ENCODE results near the gene C9orf50.

C9orf50 gene

GRCh38 chr9:129615407-129616285 is 5.3 kb downstream of the C9orf50 start:
- no peaks in the 10 kb centered on the region for H3K36me3 ChIP-seq (ENCODE audit: low read depth)
- H3K27ac ChIP-seq (ENCODE audit: poor library complexity, severe bottlenecking) = no peak overlapping the region
- no peak for DNase-seq (ENCODE audit: low spot score)
- H3K9me3 ChIP-seq (ENCODE audit: severe bottlenecking) = no peaks in the 10 kb centered on the region
- TF ChIP-seq CTCF (IDR thresholded peaks at IDR 0.05; ENCODE audit: poor library complexity, severe bottlenecking) = no peak
- no peaks in the 10 kb centered on the region for H3K27me3 ChIP-seq (ENCODE audit: insufficient read depth, poor library complexity, severe bottlenecking)
- no peaks in the 10 kb centered on the region for H3K4me1 ChIP-seq (ENCODE audit: insufficient read depth, poor library complexity, severe bottlenecking)
- H3K4me3 ChIP-seq (ENCODE audit: severe bottlenecking) = no peak overlapping the region
- ATAC-seq (ENCODE audit: low read depth) = no peak

DNA sequence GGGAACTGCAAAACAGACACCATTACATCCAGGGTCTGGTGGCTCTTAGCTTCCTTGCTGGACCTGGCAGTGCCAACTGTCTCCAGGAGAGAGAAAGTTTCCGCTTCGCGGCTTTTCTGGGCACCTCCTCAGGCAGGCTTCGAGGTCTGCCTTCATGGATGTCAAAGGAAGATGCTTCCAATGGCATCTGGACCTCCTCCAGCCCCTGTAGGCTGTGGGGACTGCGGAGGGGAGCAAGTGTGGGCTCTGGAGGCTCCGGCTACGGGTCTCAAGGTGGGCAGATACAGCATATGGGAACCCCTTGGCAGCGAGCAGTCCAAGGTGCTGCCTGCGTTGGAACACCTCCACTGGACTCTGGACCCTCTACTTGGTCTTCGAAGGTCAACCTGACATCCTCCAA is 6.0 kb downstream of the C9orf50 start:
- Histone ChIP-seq H3K4me1 (ENCODE audit: insufficient read depth, poor library complexity, severe bottlenecking) (no peaks in the 10 kb centered on the region), H3K27me3 (ENCODE audit: insufficient read depth, poor library complexity, severe bottlenecking) (no peaks in the 10 kb centered on the region)

GRCh38 chr9:129613520-129614175 is 7.3 kb downstream of the C9orf50 start:
- no peak for TF ChIP-seq CTCF (IDR thresholded peaks at IDR 0.05; ENCODE audit: poor library complexity, severe bottlenecking)
- Histone ChIP-seq H3K9me3 (ENCODE audit: severe bottlenecking) (no peaks in the 10 kb centered on the region), H3K27me3 (ENCODE audit: insufficient read depth, poor library complexity, severe bottlenecking) (no peaks in the 10 kb centered on the region), H3K4me3 (ENCODE audit: severe bottlenecking) (no peak overlapping the region), H3K36me3 (ENCODE audit: low read depth) (no peaks in the 10 kb centered on the region), H3K27ac (ENCODE audit: poor library complexity, severe bottlenecking) (no peak overlapping the region), H3K4me1 (ENCODE audit: insufficient read depth, poor library complexity, severe bottlenecking) (no peaks in the 10 kb centered on the region)
- ATAC-seq (ENCODE audit: low read depth) = no peak
- no peak for DNase-seq (ENCODE audit: low spot score)

More for the DNA sequence above, 6.0 kb downstream of the C9orf50 start:
- no peaks in the 10 kb centered on the region for H3K36me3 ChIP-seq (ENCODE audit: low read depth)
- H3K9me3 ChIP-seq (ENCODE audit: severe bottlenecking) = no peaks in the 10 kb centered on the region
- H3K4me3 ChIP-seq (ENCODE audit: severe bottlenecking) = no peak overlapping the region
- no peak for TF ChIP-seq CTCF (IDR thresholded peaks at IDR 0.05; ENCODE audit: poor library complexity, severe bottlenecking)
- DNase-seq (ENCODE audit: low spot score) = no peak
- no peak for ATAC-seq (ENCODE audit: low read depth)
- H3K27ac ChIP-seq (ENCODE audit: poor library complexity, severe bottlenecking) = no peak overlapping the region

DNA sequence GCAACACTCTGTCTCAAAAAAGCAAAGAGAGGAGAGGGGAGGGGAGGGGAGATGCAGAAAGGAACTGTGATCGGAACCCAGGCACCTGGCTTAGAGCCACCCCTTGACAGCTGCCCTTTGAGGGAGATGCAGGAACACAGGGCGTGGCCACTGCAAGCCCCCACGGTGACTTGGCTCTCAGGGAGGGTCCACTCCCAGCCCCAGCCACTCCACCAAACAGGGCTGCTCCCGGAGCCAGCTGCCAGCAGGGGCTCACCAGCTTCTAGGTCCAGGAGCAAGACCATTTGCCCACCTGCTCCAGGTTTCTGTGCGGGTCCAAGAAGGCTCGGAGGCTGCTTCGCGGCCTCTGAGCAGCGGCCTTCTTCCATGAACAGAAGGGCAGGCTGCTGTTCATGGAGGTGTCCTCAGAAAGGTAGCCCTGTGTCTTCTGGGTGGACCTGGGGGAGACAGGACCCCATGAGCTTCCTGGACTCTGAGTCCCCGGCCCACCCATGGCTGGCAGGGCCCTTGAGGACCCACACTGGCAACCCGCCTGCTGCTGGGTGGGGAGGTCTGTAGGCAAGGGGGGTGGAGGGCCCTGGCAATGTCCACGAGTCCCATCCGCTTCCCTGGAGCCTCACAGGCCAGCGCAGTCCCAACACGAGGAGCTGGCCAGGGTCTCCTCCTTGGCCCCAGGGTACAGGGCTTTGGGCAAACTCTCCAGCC is 7.9 kb downstream of the C9orf50 start:
- no peak overlapping the region for H3K27ac ChIP-seq (ENCODE audit: poor library complexity, severe bottlenecking)
- TF ChIP-seq CTCF (IDR thresholded peaks at IDR 0.05; ENCODE audit: poor library complexity, severe bottlenecking) = no peak
- no peak for DNase-seq (ENCODE audit: low spot score)

More for the DNA sequence above, 7.9 kb downstream of the C9orf50 start:
- no peaks in the 10 kb centered on the region for H3K4me1 ChIP-seq (ENCODE audit: insufficient read depth, poor library complexity, severe bottlenecking)
- no peaks in the 10 kb centered on the region for H3K36me3 ChIP-seq (ENCODE audit: low read depth)
- ATAC-seq (ENCODE audit: low read depth) = no peak
- no peak overlapping the region for H3K4me3 ChIP-seq (ENCODE audit: severe bottlenecking)
- no peaks in the 10 kb centered on the region for H3K27me3 ChIP-seq (ENCODE audit: insufficient read depth, poor library complexity, severe bottlenecking)
- H3K9me3 ChIP-seq (ENCODE audit: severe bottlenecking) = no peaks in the 10 kb centered on the region

Measured in RWPE2 (cell line).